ENCODE data around the gene MKNK1.

MKNK1 gene

DNA sequence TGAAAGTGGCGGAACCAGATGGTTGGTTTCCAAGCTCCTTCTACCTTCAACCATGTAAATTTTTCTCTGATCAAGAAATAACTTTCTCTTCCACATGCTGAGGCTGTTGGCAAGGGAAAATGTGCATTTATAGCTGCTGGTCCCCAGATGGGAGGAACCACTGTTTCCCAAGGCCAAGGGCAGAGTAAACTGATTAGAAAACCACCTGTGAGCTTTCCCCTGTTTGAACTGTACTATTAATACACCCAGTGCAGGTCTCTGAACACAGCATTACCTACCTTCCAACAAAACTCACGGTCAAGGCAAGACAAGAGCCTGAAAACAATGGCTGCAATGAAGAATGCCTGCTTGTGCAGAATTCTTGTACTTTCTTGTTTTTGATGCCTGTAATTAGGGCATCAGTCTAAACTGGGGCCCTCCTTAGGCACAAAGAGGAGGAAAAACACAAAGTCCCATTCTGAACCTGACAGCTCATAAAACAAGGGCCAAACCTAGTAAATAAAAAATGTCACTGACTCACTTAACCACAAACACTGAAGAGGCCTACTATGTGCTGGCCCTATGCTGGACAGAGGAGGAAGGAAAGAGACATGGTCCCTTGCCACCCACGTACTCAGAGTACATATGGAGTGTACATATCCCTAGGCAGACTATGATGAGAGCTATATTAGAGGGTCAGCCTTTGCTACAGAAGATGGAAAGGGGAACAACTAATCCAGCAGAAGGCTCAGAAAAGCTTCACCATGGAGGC is 2.6 kb downstream of the MKNK1 start:
- no peak for DNase-seq
- in situ Hi-C loops (cut with MboI; ENCODE audit: low pct_unique_long_range_greater_than_20kb, low sequenced_read_pairs), result no loop called here

DNA sequence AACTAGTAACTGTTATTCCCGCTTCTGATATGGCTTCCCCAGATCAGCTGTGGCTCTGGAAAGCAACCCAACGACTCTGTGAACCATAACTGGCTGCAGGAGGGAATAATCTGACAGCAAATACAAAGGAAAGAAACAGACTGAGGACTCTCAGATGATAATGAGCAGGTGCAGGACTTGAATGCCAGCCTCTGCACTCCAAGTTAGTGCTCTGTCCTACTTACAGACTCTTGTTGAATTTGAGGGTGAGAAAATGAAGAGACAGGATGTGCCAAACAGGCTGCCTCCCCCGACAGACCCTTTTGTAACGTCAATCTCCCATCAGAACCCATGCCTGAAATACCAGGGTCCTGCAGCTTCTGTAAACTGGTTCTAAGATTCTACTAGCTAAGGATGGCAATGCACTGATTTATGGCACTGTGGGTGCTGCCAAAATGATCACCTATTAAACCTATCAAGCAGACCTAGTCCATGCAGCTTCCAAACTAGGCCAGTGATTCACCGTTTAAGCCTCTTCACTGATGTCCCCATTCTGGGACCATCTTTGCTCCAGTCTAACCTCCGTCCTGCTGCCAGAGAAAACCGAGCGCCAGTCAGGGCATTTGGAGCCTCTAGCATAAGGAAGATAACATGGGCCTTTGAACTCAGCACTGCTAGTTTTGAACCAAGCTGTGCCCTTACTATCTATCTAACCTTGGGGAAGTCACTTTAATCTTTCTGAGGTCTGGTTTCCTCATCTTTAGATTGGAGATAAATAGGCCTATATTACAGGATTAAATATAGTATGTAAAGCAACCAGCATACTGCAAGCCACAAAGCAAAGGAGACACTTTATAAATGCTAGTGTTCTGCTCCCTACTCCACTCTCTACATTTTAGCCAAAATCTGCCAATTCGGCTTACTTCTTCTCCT is 4.8 kb downstream of the MKNK1 start:
- in situ Hi-C loops (cut with MboI; ENCODE audit: low pct_unique_long_range_greater_than_20kb, low sequenced_read_pairs), result no loop called here
- no peak for DNase-seq

GRCh38 chr1:46596846-46597245 is 7.2 kb downstream of the MKNK1 start:
- in situ Hi-C loops (cut with MboI; ENCODE audit: low pct_unique_long_range_greater_than_20kb, low sequenced_read_pairs), result no loop called here
- no peak for DNase-seq

DNA sequence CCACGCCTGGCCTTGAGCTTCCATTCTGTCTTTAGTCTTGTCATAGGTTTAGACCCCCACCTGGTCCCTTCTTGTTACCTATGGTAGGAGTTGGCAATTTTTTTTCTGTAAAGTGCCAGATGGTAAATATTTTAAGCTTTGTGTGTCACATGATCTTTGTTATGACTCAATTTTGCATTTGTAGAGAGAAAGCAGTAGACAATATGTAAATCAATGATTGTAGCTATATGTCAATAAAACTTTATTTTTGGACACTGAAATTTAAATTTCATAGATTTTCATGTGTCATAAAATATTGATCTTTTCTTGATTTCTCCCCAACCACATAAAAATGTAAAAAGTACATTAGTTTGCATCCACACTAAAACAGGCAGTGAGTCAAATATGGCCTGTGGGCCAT is 8.0 kb downstream of the MKNK1 start:
- DNase-seq, result no peak
- in situ Hi-C loops (cut with MboI; ENCODE audit: low pct_unique_long_range_greater_than_20kb, low sequenced_read_pairs), result no loop called here

GRCh38 chr1:46595127-46595526 is 8.9 kb downstream of the MKNK1 start:
- in situ Hi-C loops (cut with MboI; ENCODE audit: low pct_unique_long_range_greater_than_20kb, low sequenced_read_pairs), result no loop called here
- DNase-seq, result peak; percentile 88

DNA sequence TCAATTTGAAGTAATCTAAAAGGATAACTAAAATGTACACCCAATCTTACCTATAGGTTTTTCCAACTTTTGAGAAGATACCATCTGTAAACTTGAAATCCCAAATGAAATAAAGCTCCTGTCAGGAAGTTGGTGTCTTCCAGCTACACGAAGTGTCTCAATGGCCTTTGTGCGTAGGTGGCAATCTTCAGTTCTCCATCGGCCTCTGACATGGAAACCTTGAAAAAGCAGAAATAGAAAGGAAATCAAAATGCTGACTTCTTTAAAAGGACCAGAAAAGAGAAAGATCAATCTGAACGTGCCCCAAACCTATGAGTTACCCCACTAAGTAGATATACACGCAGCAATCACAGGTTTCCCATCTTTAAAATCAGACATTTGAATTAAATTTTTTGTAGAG is 10.0 kb downstream of the MKNK1 start:
- in situ Hi-C loops (cut with MboI; ENCODE audit: low pct_unique_long_range_greater_than_20kb, low sequenced_read_pairs), result no loop called here
- DNase-seq, result no peak

- in situ Hi-C loops (cut with MboI; ENCODE audit: low pct_unique_long_range_greater_than_20kb, low sequenced_read_pairs), result no loop called here
- DNase-seq, result no peak
Measured at GRCh38 chr1:46592823-46593222, 11.2 kb downstream of the MKNK1 start.

GRCh38 chr1:46589529-46589928 is 14.5 kb downstream of the MKNK1 start:
- in situ Hi-C loops (cut with MboI; ENCODE audit: low pct_unique_long_range_greater_than_20kb, low sequenced_read_pairs), result no loop called here
- no peak for DNase-seq

GRCh38 chr1:46587069-46587468 is 17.0 kb downstream of the MKNK1 start:
- in situ Hi-C loops (cut with MboI; ENCODE audit: low pct_unique_long_range_greater_than_20kb, low sequenced_read_pairs), result no loop called here
- no peak for DNase-seq

- no peak for DNase-seq
- in situ Hi-C loops (cut with MboI; ENCODE audit: low pct_unique_long_range_greater_than_20kb, low sequenced_read_pairs), result no loop called here
Measured at GRCh38 chr1:46585312-46585938, 18.6 kb downstream of the MKNK1 start.

DNA sequence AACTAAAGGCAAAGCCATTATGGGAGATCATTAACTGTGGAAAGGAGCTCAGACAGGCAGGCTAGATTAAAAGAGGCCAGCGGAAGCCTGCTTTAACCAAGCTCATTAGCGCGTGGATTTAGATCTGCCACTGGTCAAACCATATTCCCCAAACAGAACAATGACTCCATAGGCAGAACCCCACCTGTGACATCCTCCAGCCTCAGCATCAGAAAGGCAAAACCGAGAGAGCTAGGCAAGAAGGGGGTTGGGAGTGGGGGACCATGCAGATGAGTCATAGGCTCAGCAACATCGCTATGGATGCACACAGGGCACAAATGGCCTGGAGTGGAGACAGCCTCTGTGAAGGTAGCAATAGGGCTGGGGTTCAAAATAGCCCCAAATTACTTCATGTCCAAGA is 20.6 kb downstream of the MKNK1 start:
- no peak for DNase-seq
- in situ Hi-C loops (cut with MboI; ENCODE audit: low pct_unique_long_range_greater_than_20kb, low sequenced_read_pairs), result no loop called here

DNA sequence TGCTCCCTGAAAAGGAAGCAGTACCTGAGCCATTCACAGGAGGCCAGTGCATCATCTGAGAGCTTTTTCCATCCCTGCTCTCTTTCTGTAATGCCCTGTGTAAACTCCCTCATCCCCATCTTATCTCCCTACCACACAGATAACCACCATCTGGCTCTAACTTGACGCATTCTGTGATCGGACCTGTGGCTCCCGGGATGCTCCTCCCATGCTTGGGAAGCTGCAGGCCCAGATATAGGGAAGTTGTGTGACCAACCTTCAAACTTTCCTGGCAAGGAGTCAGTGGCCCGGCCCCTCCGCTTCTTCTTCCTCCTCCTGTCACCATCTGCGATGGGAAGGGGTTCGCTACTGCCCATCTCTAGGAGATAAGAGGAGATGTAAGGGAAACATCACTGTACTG is 21.1 kb downstream of the MKNK1 start:
- DNase-seq, result peak; percentile 41
- in situ Hi-C loops (cut with MboI; ENCODE audit: low pct_unique_long_range_greater_than_20kb, low sequenced_read_pairs), result no loop called here

- in situ Hi-C loops (cut with MboI; ENCODE audit: low pct_unique_long_range_greater_than_20kb, low sequenced_read_pairs), result no loop called here
- peak; percentile 88 for DNase-seq
Measured at GRCh38 chr1:46581681-46582455, 22.2 kb downstream of the MKNK1 start.

- DNase-seq, result peak; percentile 80
- in situ Hi-C loops (cut with MboI; ENCODE audit: low pct_unique_long_range_greater_than_20kb, low sequenced_read_pairs), result no loop called here
Measured at GRCh38 chr1:46580140-46580903, 23.7 kb downstream of the MKNK1 start.

GRCh38 chr1:46577671-46578070 is 26.4 kb downstream of the MKNK1 start:
- DNase-seq, result no peak
- in situ Hi-C loops (cut with MboI; ENCODE audit: low pct_unique_long_range_greater_than_20kb, low sequenced_read_pairs), result no loop called here

- DNase-seq, result no peak
- in situ Hi-C loops (cut with MboI; ENCODE audit: low pct_unique_long_range_greater_than_20kb, low sequenced_read_pairs), result no loop called here
Measured at GRCh38 chr1:46576596-46576995, 27.5 kb downstream of the MKNK1 start.

DNA sequence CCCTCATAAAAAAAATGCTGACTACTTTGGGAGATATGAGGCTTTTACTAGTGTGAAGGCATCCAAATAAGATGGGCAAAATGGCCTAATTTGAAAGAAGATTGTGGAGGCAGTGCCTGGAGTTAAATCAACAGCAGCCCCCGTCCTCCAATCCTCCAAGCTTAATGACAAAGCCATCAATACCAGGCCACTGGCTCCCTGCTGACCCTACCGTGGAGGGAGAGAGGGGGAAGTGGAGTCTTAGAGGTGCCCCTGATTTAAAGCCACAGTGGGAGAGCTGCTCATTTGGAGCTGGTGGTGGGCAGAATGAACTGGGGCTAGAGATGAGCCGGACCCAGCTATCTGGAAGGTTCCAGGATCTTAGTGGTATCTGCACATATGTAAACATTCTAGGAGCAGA is 28.3 kb downstream of the MKNK1 start:
- in situ Hi-C loops (cut with MboI; ENCODE audit: low pct_unique_long_range_greater_than_20kb, low sequenced_read_pairs), result no loop called here
- no peak for DNase-seq

DNA sequence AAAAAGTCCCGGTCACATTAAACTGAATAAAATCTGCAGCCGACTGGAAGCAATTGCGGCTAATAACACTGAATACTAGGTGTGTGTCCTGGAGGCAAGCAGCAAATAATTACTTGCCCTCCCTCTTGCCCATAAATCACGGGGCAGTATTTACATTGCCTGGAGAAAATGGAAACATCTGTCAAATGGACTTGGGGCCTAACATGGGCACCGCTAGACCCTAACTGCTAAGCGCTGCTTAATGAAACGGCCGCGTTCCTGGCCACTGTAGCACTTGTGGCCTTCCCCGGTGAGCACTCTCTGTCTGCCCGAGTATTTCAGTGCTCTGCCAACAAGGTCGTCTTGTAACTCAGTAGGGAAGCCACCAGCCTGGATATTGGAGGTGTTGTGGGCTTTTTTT is 28.8 kb downstream of the MKNK1 start:
- no peak for DNase-seq
- in situ Hi-C loops (cut with MboI; ENCODE audit: low pct_unique_long_range_greater_than_20kb, low sequenced_read_pairs), result no loop called here
